ENCODE data around the gene GRB2.
A peak's percentile ranks its signal among the peaks of the same experiment; 100 is the strongest.

The GRB2 gene

DNA sequence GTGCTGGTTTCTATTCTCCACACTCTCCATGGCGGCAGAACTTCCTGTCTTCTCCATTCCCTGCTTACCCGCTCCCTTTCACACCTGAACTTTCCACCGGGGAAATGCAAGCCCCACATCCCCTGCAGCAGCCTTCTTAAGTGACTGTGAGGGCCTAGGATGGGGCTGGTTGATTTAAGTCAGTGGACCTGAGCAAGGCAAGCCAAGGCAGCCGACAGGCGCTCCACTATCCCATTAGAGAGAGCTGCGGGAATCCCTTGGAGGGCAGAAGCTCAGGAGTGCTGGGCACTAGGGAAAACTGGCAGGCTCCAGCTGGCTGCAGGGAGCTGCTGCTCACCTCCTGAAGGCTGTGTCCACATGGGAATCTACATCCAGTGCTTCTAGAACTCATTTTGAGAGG lies 80.1 kb downstream of the GRB2 start:
- no peak for DNase-seq (ENCODE audit: extremely low read depth, insufficient read length)
- Histone ChIP-seq H3K36me3 (ENCODE audit: control insufficient read depth, insufficient read depth, low read length) (peaks cover 17% of the 10 kb centered on the region), H3K27me3 (replicated peaks; ENCODE audit: control insufficient read depth, insufficient read depth, low read length) (no peaks in the 10 kb centered on the region), H3K4me3 (replicated peaks; ENCODE audit: low read depth, low read length) (no peak overlapping the region)
- TF ChIP-seq, protein P1, sequence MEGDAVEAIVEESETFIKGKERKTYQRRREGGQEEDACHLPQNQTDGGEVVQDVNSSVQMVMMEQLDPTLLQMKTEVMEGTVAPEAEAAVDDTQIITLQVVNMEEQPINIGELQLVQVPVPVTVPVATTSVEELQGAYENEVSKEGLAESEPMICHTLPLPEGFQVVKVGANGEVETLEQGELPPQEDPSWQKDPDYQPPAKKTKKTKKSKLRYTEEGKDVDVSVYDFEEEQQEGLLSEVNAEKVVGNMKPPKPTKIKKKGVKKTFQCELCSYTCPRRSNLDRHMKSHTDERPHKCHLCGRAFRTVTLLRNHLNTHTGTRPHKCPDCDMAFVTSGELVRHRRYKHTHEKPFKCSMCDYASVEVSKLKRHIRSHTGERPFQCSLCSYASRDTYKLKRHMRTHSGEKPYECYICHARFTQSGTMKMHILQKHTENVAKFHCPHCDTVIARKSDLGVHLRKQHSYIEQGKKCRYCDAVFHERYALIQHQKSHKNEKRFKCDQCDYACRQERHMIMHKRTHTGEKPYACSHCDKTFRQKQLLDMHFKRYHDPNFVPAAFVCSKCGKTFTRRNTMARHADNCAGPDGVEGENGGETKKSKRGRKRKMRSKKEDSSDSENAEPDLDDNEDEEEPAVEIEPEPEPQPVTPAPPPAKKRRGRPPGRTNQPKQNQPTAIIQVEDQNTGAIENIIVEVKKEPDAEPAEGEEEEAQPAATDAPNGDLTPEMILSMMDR (IDR thresholded peaks at IDR 0.05; ENCODE audit: insufficient read depth, low read length, poor library complexity, severe bottlenecking): no peak

DNA sequence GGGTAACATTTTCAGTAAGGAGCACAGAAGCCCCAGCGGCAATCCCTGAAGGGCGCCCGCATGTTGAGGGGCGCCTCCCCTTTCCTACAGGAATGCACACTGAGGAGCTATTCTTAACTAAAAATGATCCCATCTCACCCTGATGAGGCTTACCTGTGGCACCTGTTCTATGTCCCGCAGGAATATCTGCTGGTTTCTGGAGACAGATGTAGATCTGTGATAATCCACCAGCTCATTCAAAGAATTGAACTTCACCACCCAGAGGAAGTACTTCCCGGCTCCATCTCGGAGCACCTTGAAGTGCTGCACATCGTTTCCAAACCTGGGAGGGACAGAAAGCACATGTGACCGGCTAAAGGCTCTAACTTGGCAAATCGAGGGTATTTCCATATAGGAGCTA lies 84.0 kb downstream of the GRB2 start:
- Histone ChIP-seq H3K4me3 (replicated peaks; ENCODE audit: low read depth, low read length) (no peak overlapping the region), H3K36me3 (ENCODE audit: control insufficient read depth, insufficient read depth, low read length) (peaks cover 18% of the 10 kb centered on the region), H3K27me3 (replicated peaks; ENCODE audit: control insufficient read depth, insufficient read depth, low read length) (no peaks in the 10 kb centered on the region)
- TF ChIP-seq, protein P1 (IDR thresholded peaks at IDR 0.05; ENCODE audit: insufficient read depth, low read length, poor library complexity, severe bottlenecking): no peak
- no peak for DNase-seq (ENCODE audit: extremely low read depth, insufficient read length)

DNA sequence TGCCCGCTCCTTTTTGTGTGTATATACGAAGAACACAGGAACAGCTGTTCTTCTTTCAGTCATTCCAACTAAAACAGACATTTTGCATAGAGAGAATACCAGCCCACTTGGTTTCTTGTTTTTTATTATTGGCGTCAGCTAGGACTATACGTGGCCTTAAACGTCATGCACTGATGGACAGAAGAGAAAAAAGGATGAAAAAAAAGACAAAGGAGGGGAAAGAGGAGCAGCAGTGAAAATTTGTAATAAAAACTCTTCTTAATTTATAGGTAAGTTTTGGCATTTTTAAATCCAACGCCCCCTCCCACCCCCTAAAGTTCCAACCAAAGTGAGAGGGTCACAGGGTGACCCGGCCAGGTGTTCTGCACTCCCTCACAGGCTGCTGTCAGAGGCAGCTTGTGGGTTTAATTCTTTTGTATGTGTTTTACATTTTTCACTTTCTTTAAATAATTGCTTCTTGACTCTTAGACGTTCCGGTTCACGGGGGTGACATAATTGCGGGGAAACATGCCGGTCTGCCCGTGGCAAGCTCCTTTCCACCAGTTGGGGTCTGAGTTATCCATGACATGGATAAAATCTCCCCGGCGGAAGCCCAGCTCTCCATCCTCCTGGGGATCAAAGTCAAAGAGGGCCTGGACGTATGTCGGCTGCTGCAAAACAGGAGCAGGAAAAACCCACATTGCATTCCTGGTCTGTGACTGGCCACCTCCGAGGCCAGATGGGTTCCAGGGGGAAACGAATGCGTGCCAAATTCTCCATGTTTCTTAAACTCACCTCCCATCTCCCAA lies 85.4 kb downstream of the GRB2 start:
- Histone ChIP-seq H3K4me3 (replicated peaks; ENCODE audit: low read depth, low read length) (peak overlapping the region; percentile 27), H3K36me3 (ENCODE audit: control insufficient read depth, insufficient read depth, low read length) (peaks cover 14% of the 10 kb centered on the region), H3K27me3 (replicated peaks; ENCODE audit: control insufficient read depth, insufficient read depth, low read length) (no peaks in the 10 kb centered on the region)
- DNase-seq (ENCODE audit: extremely low read depth, insufficient read length): peak; percentile 75
- TF ChIP-seq, protein P1 (IDR thresholded peaks at IDR 0.05; ENCODE audit: insufficient read depth, low read length, poor library complexity, severe bottlenecking): no peak

DNA sequence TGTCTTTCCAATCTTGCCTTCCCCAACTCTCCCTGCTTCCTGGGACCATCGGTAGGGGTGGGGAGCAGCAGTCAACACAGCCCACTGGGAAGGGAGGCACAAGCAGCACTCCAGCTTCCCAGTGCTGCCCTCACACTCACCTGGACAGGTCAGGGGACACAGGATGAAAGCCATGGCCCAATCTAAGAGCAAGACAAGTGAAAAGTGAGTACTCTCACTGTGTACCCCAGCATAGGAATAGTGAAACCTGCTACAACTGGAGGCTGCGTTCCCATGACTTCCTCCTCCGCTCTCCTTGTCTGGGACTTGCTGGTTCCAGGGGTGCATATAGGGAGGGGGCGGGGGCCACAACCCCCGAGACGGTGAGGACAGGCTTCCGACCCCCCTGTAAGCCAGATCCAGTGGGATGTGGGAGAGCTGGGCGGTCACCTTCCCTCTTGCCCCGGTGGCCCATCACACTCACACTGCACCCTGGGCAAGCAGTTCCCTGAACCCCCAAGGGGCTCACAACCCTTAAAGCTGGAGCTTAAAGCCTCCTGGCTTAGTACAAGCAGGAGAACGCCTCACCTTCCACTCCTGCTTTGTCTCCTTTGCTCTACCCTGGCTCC lies 86.8 kb downstream of the GRB2 start:
- Histone ChIP-seq H3K36me3 (ENCODE audit: control insufficient read depth, insufficient read depth, low read length) (peaks cover 14% of the 10 kb centered on the region), H3K27me3 (replicated peaks; ENCODE audit: control insufficient read depth, insufficient read depth, low read length) (no peaks in the 10 kb centered on the region), H3K4me3 (replicated peaks; ENCODE audit: low read depth, low read length) (no peak overlapping the region)
- TF ChIP-seq, protein P1 (IDR thresholded peaks at IDR 0.05; ENCODE audit: insufficient read depth, low read length, poor library complexity, severe bottlenecking): no peak
- no peak for DNase-seq (ENCODE audit: extremely low read depth, insufficient read length)

DNA sequence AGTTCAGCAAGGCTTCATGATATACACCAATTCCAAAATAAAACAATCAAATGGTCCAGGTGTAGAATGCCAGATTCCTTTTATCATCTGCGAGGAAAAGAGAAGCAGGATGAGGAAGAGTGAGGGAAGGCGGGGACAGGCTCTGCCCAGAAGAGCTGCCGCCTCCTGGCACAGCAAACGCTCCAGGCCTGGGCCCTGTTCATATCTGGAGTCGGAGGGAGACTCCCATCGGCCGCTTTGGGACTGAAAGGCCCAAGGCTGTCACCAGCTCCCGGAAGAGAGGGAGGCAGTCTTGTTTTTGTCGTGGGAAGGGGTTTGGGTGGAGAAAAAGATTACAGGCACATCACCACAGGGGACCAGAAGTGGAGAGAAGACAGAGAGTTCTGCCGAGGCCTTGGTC lies 87.3 kb downstream of the GRB2 start:
- H3K36me3 ChIP-seq (ENCODE audit: control insufficient read depth, insufficient read depth, low read length): peaks cover 14% of the 10 kb centered on the region

More for the DNA sequence above, 87.3 kb downstream of the GRB2 start:
- Histone ChIP-seq H3K27me3 (replicated peaks; ENCODE audit: control insufficient read depth, insufficient read depth, low read length) (no peaks in the 10 kb centered on the region), H3K4me3 (replicated peaks; ENCODE audit: low read depth, low read length) (no peak overlapping the region)
- TF ChIP-seq, protein P1 (IDR thresholded peaks at IDR 0.05; ENCODE audit: insufficient read depth, low read length, poor library complexity, severe bottlenecking): no peak
- no peak for DNase-seq (ENCODE audit: extremely low read depth, insufficient read length)
